Esophagus muscularis mucosa (tissue), 4 donors: Measurements from ENCODE around the gene ABTB1. TPM values are rescaled to one million over a fixed set of nuclear protein-coding genes. Genes with fewer than 3 reads are reported as not detected.

ENCODE experiments used
- DNase-seq: peaks from one replicate; pipeline ENCODE4 v3.0.0-alpha.2; 2017; ENCODE audit errors: extremely low spot score
- H3K27ac ChIP-seq, 4 donors: fragments of 200-600 bp; sonication (generic); replicated peaks in 1 of 4; 1 replicate in 3 of 4; 2 replicates in 1 of 4; pipeline ENCODE4 v1.5.1; 2016 to 2019; ENCODE audit warnings: mild to moderate bottlenecking in 1 of 4
- H3K27me3 ChIP-seq, 4 donors: fragments of 200-600 bp; sonication (generic); one replicate each; pipeline versions ENCODE4 v1.5.1 to v1.6.0; 2016 to 2019
- H3K36me3 ChIP-seq, 4 donors: fragments of 200-600 bp; sonication (generic); one replicate each; pipeline ENCODE4 v1.5.1; 2016 to 2019
- H3K4me1 ChIP-seq, 4 donors: fragments of 200-600 bp; sonication (generic); one replicate each; pipeline ENCODE4 v1.5.1; 2016 to 2019
- H3K4me3 ChIP-seq, 4 donors: fragments of 200-600 bp; sonication (generic); 1 replicate in 2 of 4; 2 replicates in 2 of 4; pipeline ENCODE4 v1.5.1; 2016 to 2019; ENCODE audit warnings: mild to moderate bottlenecking in 4 of 4, moderate library complexity in 1 of 4
- H3K9me3 ChIP-seq, 4 donors: fragments of 200-600 bp; sonication (generic); 1 replicate in 3 of 4; 2 replicates in 1 of 4; pipeline ENCODE4 v1.5.1; 2016 to 2019
- CTCF ChIP-seq, 3 experiments: fragments of 200-600 bp in 2 of 3; fragments of 450-650 bp in 1 of 3; sonication (generic) in 2 of 3; IDR thresholded peaks; one replicate each; pipeline ENCODE4 v1.5.1; 2017 to 2019; ENCODE audit warnings: antibody characterized with exemption in 3 of 3, mild to moderate bottlenecking in 2 of 3, moderate library complexity in 1 of 3
- EP300 ChIP-seq: sonication (generic); formaldehyde crosslinking; IDR thresholded peaks from one replicate; pipeline ENCODE4 v1.6.1; 2017; ENCODE audit warnings: antibody characterized with exemption
- POLR2A ChIP-seq: fragments of 450-650 bp; IDR thresholded peaks from one replicate; pipeline ENCODE4 v1.6.1; 2017; ENCODE audit warnings: antibody characterized with exemption, moderate library complexity, mild to moderate bottlenecking, low read depth
- POLR2AphosphoS5 ChIP-seq, 2 donors: sonication (generic); formaldehyde crosslinking; IDR thresholded peaks; one replicate each; pipeline ENCODE4 v1.6.1; 2017; ENCODE audit warnings: antibody characterized with exemption in 2 of 2
- WGBS: methylation state at CpG from one replicate; pipeline ENCODE4 v1.1.5; 2018; 5-methylcytosine and 5-hydroxymethylcytosine counted together
- intact Hi-C: fragments of 100-400 bp; cut with DNase I; formaldehyde crosslinking; loops from one replicate; pipeline ENCODE4 v1.15.1; 2023
- total RNA-seq, 4 donors: library from RNA; depleted of rRNA; stranded (reverse); fragments of >200 nt; gene quantifications; one replicate each; pipeline versions ENCODE4 v1.1.0 to v1.2.1, GENCODE V29; 2016

ABTB1 gene
- total RNA-seq, 4 donors from 2014 or later: 21.7 to 44.4 (median 40.6) TPM

GRCh38 chr3:127694467-127695215, 21.9 kb downstream of the ABTB1 start:
- Histone ChIP-seq H3K36me3 (peaks cover 3 to 45% (median 28%) of the 10 kb centered on the region in 4 donors), H3K4me1 (peaks cover 50 to 61% (median 58%) of the 10 kb centered on the region in 4 donors), H3K9me3 (no peaks in the 10 kb centered on the region), H3K27ac (peak overlapping the region in 1 of 4 donors; percentile 8), H3K27me3 (no peaks in the 10 kb centered on the region), H3K4me3 (no peak overlapping the region)
- intact Hi-C loops: loop anchor here (5.0 to 10.0 kb wide), 2 partner anchors 70 to 128 kb away; partner anchors contain the start of gene MGLL
- TF ChIP-seq POLR2A (no peak), CTCF (IDR thresholded peaks at IDR 0.05) (peak in 2 of 3 experiments; percentile 22 to 34)
- DNase-seq: no peak
- WGBS: 80% methylated on average over 17 of the region's 17 CpGs

GRCh38 chr3:127697551-127698240, 24.9 kb downstream of the ABTB1 start:
- Histone ChIP-seq H3K36me3 (peaks cover 3 to 21% (median 15%) of the 10 kb centered on the region in 4 donors), H3K27ac (peak overlapping the region; percentile 84 to 95 (median 92)), H3K27me3 (no peaks in the 10 kb centered on the region), H3K4me3 (peak overlapping the region; percentile 33 to 43 (median 38)), H3K9me3 (no peaks in the 10 kb centered on the region), H3K4me1 (peaks cover 66 to 69% (median 68%) of the 10 kb centered on the region in 4 donors)
- intact Hi-C loops: loop anchor here (5.0 to 10.0 kb wide), 2 partner anchors 67 to 125 kb away; partner anchors contain the start of gene MGLL
- 42% methylated on average over 13 of the region's 16 CpGs for WGBS
- peak; percentile 95 for DNase-seq
- TF ChIP-seq EP300 (no peak), POLR2AphosphoS5 (IDR thresholded peaks at IDR 0.05) (peak; percentile 72 to 84)

GRCh38 chr3:127698286-127698685, 25.5 kb downstream of the ABTB1 start:
- intact Hi-C loops: loop anchor here (5.0 to 10.0 kb wide), 2 partner anchors 67 to 124 kb away; partner anchors contain the start of gene MGLL
- peaks cover 68 to 75% (median 72%) of the 10 kb centered on the region in 4 donors for H3K4me1 ChIP-seq
- peak overlapping the region in 2 of 4 donors; percentile 42 to 43 for H3K4me3 ChIP-seq
- H3K27me3 ChIP-seq: no peaks in the 10 kb centered on the region
- H3K27ac ChIP-seq: peak overlapping the region; percentile 84 to 95 (median 92)
- DNase-seq: no peak
- no peaks in the 10 kb centered on the region for H3K9me3 ChIP-seq
- TF ChIP-seq EP300: no peak
- TF ChIP-seq CTCF (IDR thresholded peaks at IDR 0.05): no peak
- no peak for TF ChIP-seq POLR2AphosphoS5 (IDR thresholded peaks at IDR 0.05)
- TF ChIP-seq POLR2A: no peak
- H3K36me3 ChIP-seq: peaks cover 3 to 16% (median 9%) of the 10 kb centered on the region in 4 donors
- WGBS: 38% methylated on average over 3 of the region's 3 CpGs

- DNase-seq: no peak
- no peaks in the 10 kb centered on the region for H3K9me3 ChIP-seq
- H3K27me3 ChIP-seq: no peaks in the 10 kb centered on the region
- H3K4me1 ChIP-seq: peaks cover 72 to 75% (median 72%) of the 10 kb centered on the region in 4 donors
- 71% methylated on average over 6 of the region's 6 CpGs for WGBS
- H3K4me3 ChIP-seq: no peak overlapping the region
- TF ChIP-seq POLR2AphosphoS5 (IDR thresholded peaks at IDR 0.05) (no peak), EP300 (no peak), CTCF (IDR thresholded peaks at IDR 0.05) (no peak), POLR2A (no peak)
- H3K27ac ChIP-seq: peak overlapping the region; percentile 84 to 95 (median 92)
- peaks cover 0 to 11% (median 4%) of the 10 kb centered on the region in 4 donors for H3K36me3 ChIP-seq
- intact Hi-C loops: loop anchor here (5.0 to 10.0 kb wide), 2 partner anchors 66 to 123 kb away; partner anchors contain the start of gene MGLL
These were observed 26.1 kb downstream of the ABTB1 start for GRCh38 chr3:127698691-127699415.
